ENCODE results near the gene ADAM19.
"Not testable (repeated sequence)": the region's sequence is repeated elsewhere in the genome, so short reads cannot be mapped to it uniquely, and the experiment has no call there.

ADAM19 gene

GRCh38 chr5:157444224-157444623 lies 131.4 kb downstream of the ADAM19 start:
- TF ChIP-seq, protein P1, sequence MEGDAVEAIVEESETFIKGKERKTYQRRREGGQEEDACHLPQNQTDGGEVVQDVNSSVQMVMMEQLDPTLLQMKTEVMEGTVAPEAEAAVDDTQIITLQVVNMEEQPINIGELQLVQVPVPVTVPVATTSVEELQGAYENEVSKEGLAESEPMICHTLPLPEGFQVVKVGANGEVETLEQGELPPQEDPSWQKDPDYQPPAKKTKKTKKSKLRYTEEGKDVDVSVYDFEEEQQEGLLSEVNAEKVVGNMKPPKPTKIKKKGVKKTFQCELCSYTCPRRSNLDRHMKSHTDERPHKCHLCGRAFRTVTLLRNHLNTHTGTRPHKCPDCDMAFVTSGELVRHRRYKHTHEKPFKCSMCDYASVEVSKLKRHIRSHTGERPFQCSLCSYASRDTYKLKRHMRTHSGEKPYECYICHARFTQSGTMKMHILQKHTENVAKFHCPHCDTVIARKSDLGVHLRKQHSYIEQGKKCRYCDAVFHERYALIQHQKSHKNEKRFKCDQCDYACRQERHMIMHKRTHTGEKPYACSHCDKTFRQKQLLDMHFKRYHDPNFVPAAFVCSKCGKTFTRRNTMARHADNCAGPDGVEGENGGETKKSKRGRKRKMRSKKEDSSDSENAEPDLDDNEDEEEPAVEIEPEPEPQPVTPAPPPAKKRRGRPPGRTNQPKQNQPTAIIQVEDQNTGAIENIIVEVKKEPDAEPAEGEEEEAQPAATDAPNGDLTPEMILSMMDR (IDR thresholded peaks at IDR 0.05; ENCODE audit: low read depth, low read length): no peak

DNA sequence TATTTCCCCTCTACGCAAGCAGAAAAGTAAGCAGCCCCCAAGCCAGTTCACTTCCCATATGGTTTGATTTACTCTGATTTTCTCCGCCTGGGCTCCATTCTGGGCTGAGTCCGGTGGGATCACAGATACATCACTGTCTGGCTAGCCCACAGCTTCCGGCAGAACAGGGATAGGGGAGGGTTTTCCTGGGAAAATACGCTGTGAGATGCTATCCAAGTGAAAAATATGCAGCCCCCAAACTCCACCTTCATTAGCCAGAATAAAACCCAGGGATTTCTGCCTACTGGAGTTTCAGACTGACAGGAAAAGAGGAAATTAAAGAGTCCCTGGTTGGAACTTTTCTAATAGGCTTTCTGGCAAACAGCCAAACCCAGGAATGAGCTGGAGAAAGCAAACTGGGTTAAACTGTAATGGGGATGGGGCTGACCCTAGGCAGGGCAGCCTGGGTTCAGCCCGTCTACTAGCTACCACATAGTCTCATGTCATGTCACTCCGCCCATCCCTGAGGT lies 132.5 kb downstream of the ADAM19 start:
- TF ChIP-seq, protein P1 (IDR thresholded peaks at IDR 0.05; ENCODE audit: low read depth, low read length): no peak
- DNase-seq (ENCODE audit: extremely low read depth, low read depth): no peak

More at GRCh38 chr5:157444224-157444623, 131.4 kb downstream of the ADAM19 start:
- DNase-seq (ENCODE audit: extremely low read depth, low read depth): no peak

- TF ChIP-seq, protein P1 (IDR thresholded peaks at IDR 0.05; ENCODE audit: low read depth, low read length): no peak
- DNase-seq (ENCODE audit: extremely low read depth, low read depth): no peak
Measured at GRCh38 chr5:157434096-157434495, 141.5 kb downstream of the ADAM19 start.

- TF ChIP-seq, protein P1 (IDR thresholded peaks at IDR 0.05; ENCODE audit: low read depth, low read length): peak; percentile 40
- peak; percentile 23 for DNase-seq (ENCODE audit: extremely low read depth, low read depth)
Measured at GRCh38 chr5:157431544-157432200, 143.9 kb downstream of the ADAM19 start.

- not testable (repeated sequence) for DNase-seq (ENCODE audit: extremely low read depth, low read depth)
Measured at GRCh38 chr5:157429920-157430319, 145.7 kb downstream of the ADAM19 start.
